Osteoblast (primary cell): ENCODE measurements around the gene GABRB3. TPM values are rescaled to one million over a fixed set of nuclear protein-coding genes. Genes with fewer than 3 reads are reported as not detected.

ENCODE experiments used
- DNase-seq: peaks from one replicate; pipeline ENCODE4 v3.0.0; 2011; ENCODE audit warnings: low spot score, mixed read lengths; ENCODE audit not compliant: insufficient read length; ENCODE audit errors: missing footprints
- H2AFZ ChIP-seq: 2 replicates; pipeline ENCODE4 v1.6.0; 2011; ENCODE audit warnings: mild to moderate bottlenecking, low read length
- H3K27ac ChIP-seq: 2 replicates; pipeline ENCODE4 v1.5.1; 2011; ENCODE audit warnings: mild to moderate bottlenecking, low read depth, low read length, moderate library complexity
- H3K27me3 ChIP-seq: 2 replicates; pipeline ENCODE4 v1.6.0; 2012; ENCODE audit warnings: mild to moderate bottlenecking, control low read depth, inconsistent platforms, low read length, moderate library complexity; ENCODE audit not compliant: insufficient read depth
- H3K36me3 ChIP-seq: 2 replicates; pipeline ENCODE4 v1.5.1; 2011; ENCODE audit warnings: mild to moderate bottlenecking, low read length, control low read depth, moderate library complexity; ENCODE audit not compliant: insufficient read depth
- H3K4me1 ChIP-seq: 2 replicates; pipeline ENCODE4 v1.5.1; 2011; ENCODE audit warnings: mild to moderate bottlenecking, low read length, control low read depth, moderate library complexity; ENCODE audit not compliant: insufficient read depth
- H3K4me2 ChIP-seq: 2 replicates; pipeline ENCODE4 v1.6.0; 2011; ENCODE audit warnings: mild to moderate bottlenecking, low read length; ENCODE audit not compliant: insufficient read depth
- H3K4me3 ChIP-seq: fragments of 200-600 bp; sonication (generic); 3 replicates; pipeline ENCODE4 v1.5.1; 2012; ENCODE audit warnings: mild to moderate bottlenecking, low read length, inconsistent platforms; ENCODE audit not compliant: insufficient read depth
- H3K79me2 ChIP-seq: 2 replicates; pipeline ENCODE4 v1.6.0; 2012; ENCODE audit warnings: mild to moderate bottlenecking, low read length, control low read depth, inconsistent platforms; ENCODE audit not compliant: insufficient read depth
- H3K9me3 ChIP-seq: 2 replicates; pipeline ENCODE4 v1.5.1; 2011; ENCODE audit warnings: low read depth, low read length, control low read depth
- H4K20me1 ChIP-seq: 2 replicates; pipeline ENCODE4 v1.6.0; 2012; ENCODE audit warnings: mild to moderate bottlenecking, low read length, control low read depth; ENCODE audit not compliant: insufficient read depth
- total RNA-seq: library from RNA; depleted of rRNA; stranded (reverse); fragments of >200 nt; gene quantifications from 2 replicates; pipeline ENCODE4 v1.2.3, GENCODE V29; 2012
- TF ChIP-seq, protein P1 (sequence below): IDR thresholded peaks from 2 replicates; pipeline ENCODE4 v1.5.1; 2011; ENCODE audit warnings: mild to moderate bottlenecking, low read depth, low read length, moderate library complexity; ENCODE audit errors: extremely low read depth

The GABRB3 gene
- total RNA-seq, 1 donor, result under 0.01 TPM

- no peak overlapping the region for H2AFZ ChIP-seq
- no peak overlapping the region for H3K27ac ChIP-seq
- H4K20me1 ChIP-seq, result no peaks in the 10 kb centered on the region
- no peaks in the 10 kb centered on the region for H3K36me3 ChIP-seq
- H3K4me1 ChIP-seq, result no peaks in the 10 kb centered on the region
- H3K9me3 ChIP-seq, result no peaks in the 10 kb centered on the region
- H3K4me3 ChIP-seq, result no peak overlapping the region
- H3K4me2 ChIP-seq, result no peak overlapping the region
- TF ChIP-seq, protein P1, sequence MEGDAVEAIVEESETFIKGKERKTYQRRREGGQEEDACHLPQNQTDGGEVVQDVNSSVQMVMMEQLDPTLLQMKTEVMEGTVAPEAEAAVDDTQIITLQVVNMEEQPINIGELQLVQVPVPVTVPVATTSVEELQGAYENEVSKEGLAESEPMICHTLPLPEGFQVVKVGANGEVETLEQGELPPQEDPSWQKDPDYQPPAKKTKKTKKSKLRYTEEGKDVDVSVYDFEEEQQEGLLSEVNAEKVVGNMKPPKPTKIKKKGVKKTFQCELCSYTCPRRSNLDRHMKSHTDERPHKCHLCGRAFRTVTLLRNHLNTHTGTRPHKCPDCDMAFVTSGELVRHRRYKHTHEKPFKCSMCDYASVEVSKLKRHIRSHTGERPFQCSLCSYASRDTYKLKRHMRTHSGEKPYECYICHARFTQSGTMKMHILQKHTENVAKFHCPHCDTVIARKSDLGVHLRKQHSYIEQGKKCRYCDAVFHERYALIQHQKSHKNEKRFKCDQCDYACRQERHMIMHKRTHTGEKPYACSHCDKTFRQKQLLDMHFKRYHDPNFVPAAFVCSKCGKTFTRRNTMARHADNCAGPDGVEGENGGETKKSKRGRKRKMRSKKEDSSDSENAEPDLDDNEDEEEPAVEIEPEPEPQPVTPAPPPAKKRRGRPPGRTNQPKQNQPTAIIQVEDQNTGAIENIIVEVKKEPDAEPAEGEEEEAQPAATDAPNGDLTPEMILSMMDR, result no peak
- no peaks in the 10 kb centered on the region for H3K79me2 ChIP-seq
- DNase-seq, result no peak
- H3K27me3 ChIP-seq, result no peaks in the 10 kb centered on the region
Measured at GRCh38 chr15:26630857-26631256, 142.0 kb downstream of the GABRB3 start.

- TF ChIP-seq, protein P1, result no peak
- Histone ChIP-seq H3K36me3 (no peaks in the 10 kb centered on the region), H3K79me2 (no peaks in the 10 kb centered on the region), H2AFZ (no peak overlapping the region), H3K9me3 (peaks cover 3% of the 10 kb centered on the region), H3K4me3 (no peak overlapping the region), H3K27ac (no peak overlapping the region), H3K4me2 (no peak overlapping the region), H3K27me3 (no peaks in the 10 kb centered on the region), H4K20me1 (no peaks in the 10 kb centered on the region), H3K4me1 (no peaks in the 10 kb centered on the region)
- DNase-seq, result no peak
Measured at GRCh38 chr15:26628879-26629529, 143.9 kb downstream of the GABRB3 start.

DNA sequence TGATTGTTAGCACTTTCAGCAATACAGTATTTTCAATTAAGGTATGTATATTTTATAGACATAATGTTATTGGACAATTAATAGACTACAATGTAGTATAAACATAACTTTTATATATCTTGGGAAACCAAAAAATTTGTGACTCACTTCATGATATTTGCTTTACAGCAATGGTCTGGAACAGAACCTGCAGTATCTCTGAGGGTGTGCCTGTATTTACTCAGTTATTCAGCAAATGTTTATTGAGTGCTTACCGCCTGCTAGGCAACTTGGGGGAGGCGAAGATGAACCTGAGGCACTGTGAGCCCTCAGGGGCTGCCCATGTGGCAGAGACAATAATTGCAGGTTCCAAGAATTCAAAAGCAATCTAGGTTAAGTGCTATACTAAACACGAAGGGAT is 144.8 kb downstream of the GABRB3 start:
- no peak overlapping the region for H2AFZ ChIP-seq
- no peak overlapping the region for H3K27ac ChIP-seq
- TF ChIP-seq, protein P1, result no peak
- no peaks in the 10 kb centered on the region for H3K36me3 ChIP-seq
- H4K20me1 ChIP-seq, result no peaks in the 10 kb centered on the region
- H3K4me3 ChIP-seq, result no peak overlapping the region
- H3K27me3 ChIP-seq, result no peaks in the 10 kb centered on the region
- no peaks in the 10 kb centered on the region for H3K4me1 ChIP-seq
- H3K79me2 ChIP-seq, result no peaks in the 10 kb centered on the region
- no peak overlapping the region for H3K4me2 ChIP-seq
- DNase-seq, result no peak
- H3K9me3 ChIP-seq, result peaks cover 3% of the 10 kb centered on the region

GRCh38 chr15:26624128-26624527 is 148.7 kb downstream of the GABRB3 start:
- Histone ChIP-seq H2AFZ (no peak overlapping the region), H3K27me3 (no peaks in the 10 kb centered on the region), H3K4me3 (no peak overlapping the region), H3K9me3 (peaks cover 3% of the 10 kb centered on the region), H3K4me1 (no peaks in the 10 kb centered on the region), H3K27ac (no peak overlapping the region), H4K20me1 (no peaks in the 10 kb centered on the region), H3K36me3 (no peaks in the 10 kb centered on the region), H3K4me2 (no peak overlapping the region), H3K79me2 (no peaks in the 10 kb centered on the region)
- DNase-seq, result no peak
- TF ChIP-seq, protein P1, result no peak
